ENCODE results near the gene IL1R2.

DNA sequence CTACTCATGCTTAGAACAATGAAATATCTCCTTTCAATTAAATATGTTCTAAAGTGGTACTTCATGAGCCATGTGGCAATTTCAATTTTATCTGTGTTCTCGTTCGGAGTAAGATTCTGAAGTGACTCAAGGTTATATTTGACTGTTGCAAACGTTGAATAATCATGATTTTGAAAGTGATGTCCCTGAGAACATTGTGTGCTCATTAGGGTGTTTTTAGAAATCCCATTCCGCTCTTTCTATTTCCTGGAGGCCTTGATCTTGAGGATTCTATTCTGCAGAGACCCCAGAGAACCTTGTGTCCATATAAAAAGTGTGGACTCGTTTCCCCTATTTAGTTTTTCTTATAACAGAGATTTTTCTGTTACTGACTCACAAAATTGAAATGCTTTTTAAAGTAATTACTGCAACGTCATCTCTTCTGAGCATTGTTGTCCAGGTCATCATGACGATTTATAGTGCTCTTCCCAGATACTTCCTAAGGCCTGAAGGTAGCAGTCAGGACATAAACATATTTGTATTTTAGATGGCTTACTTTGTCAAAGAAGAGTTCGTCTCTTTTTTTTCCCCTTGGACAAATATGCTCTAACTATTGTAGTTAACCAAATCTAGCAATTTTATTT is 27.2 kb downstream of the IL1R2 start:
- TF ChIP-seq, protein P1, sequence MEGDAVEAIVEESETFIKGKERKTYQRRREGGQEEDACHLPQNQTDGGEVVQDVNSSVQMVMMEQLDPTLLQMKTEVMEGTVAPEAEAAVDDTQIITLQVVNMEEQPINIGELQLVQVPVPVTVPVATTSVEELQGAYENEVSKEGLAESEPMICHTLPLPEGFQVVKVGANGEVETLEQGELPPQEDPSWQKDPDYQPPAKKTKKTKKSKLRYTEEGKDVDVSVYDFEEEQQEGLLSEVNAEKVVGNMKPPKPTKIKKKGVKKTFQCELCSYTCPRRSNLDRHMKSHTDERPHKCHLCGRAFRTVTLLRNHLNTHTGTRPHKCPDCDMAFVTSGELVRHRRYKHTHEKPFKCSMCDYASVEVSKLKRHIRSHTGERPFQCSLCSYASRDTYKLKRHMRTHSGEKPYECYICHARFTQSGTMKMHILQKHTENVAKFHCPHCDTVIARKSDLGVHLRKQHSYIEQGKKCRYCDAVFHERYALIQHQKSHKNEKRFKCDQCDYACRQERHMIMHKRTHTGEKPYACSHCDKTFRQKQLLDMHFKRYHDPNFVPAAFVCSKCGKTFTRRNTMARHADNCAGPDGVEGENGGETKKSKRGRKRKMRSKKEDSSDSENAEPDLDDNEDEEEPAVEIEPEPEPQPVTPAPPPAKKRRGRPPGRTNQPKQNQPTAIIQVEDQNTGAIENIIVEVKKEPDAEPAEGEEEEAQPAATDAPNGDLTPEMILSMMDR (IDR thresholded peaks at IDR 0.05; ENCODE audit: low read depth, low read length): no peak
- TF ChIP-seq EZH2phosphoT487 (IDR thresholded peaks at IDR 0.05; ENCODE audit: low read depth): no peak
